A673 (cell line): Measurements from ENCODE around the gene ADAMTS6. TPM values are rescaled to one million over a fixed set of nuclear protein-coding genes. Genes with fewer than 3 reads are reported as not detected.

Experiments
- BruUV-seq: library from RNA; stranded (reverse); fragments of 400-500 nt; replicated peaks from 2 replicates; lab custom pipeline; 2021; lab: Mats Ljungman, UMichigan
- CTCF ChIA-PET: fragments of 300-600 bp; sonication (Branson Sonifier 250); formaldehyde crosslinking; loops from one replicate; lab custom pipeline; 2022; ENCODE audit warnings: antibody characterized with exemption; lab: Charles Lee
- POLR2A ChIA-PET: fragments of 300-600 bp; sonication (Branson Sonifier 250); formaldehyde crosslinking; loops from one replicate; lab custom pipeline; 2022; ENCODE audit warnings: antibody characterized with exemption; ENCODE audit not compliant: low non-redundant PET; lab: Charles Lee
- DNase-seq: peaks from one replicate; pipeline ENCODE4 v3.0.0-alpha.2; 2015; ENCODE audit warnings: low spot score
- H3K27ac ChIP-seq: fragments of 200-600 bp; sonication (generic); 2 replicates; pipeline ENCODE4 v1.5.1; 2016; ENCODE audit warnings: mixed run types, low read depth, mild to moderate bottlenecking, mixed read lengths, antibody characterized with exemption, low read length; ENCODE audit not compliant: poor library complexity, severe bottlenecking
- H3K27me3 ChIP-seq: fragments of 200-600 bp; sonication (generic); replicated peaks from 2 replicates; pipeline ENCODE4 v1.6.1; 2017; ENCODE audit warnings: mixed run types, low read depth, mild to moderate bottlenecking, mixed read lengths, antibody characterized with exemption, low read length; ENCODE audit not compliant: insufficient read depth, poor library complexity
- H3K36me3 ChIP-seq: fragments of 200-600 bp; sonication (generic); 2 replicates; pipeline ENCODE4 v1.6.1; 2016; ENCODE audit warnings: mixed run types, mild to moderate bottlenecking, mixed read lengths, antibody characterized with exemption, low read length; ENCODE audit not compliant: insufficient read depth, poor library complexity, severe bottlenecking
- H3K4me1 ChIP-seq: fragments of 200-600 bp; sonication (generic); 2 replicates; pipeline ENCODE4 v1.6.1; 2017; ENCODE audit warnings: mixed run types, mild to moderate bottlenecking, mixed read lengths, antibody characterized with exemption, low read length; ENCODE audit not compliant: insufficient read depth, poor library complexity, severe bottlenecking
- H3K4me3 ChIP-seq: fragments of 200-600 bp; sonication (generic); 2 replicates; pipeline ENCODE4 v1.5.1; 2016; ENCODE audit warnings: low read depth, mixed run types, mild to moderate bottlenecking, mixed read lengths, low read length; ENCODE audit not compliant: poor library complexity, severe bottlenecking
- H3K9me3 ChIP-seq: fragments of 200-600 bp; sonication (generic); 2 replicates; pipeline ENCODE4 v1.6.1; 2016; ENCODE audit warnings: mixed run types, low read depth, mild to moderate bottlenecking, mixed read lengths, antibody characterized with exemption, low read length; ENCODE audit not compliant: poor library complexity, severe bottlenecking
- CTCF ChIP-seq: fragments of 300-800, 200-600 bp; sonication (generic); conservative IDR thresholded peaks from 2 replicates; pipeline ENCODE4 v1.5.1; 2017; ENCODE audit warnings: low read depth, mild to moderate bottlenecking, antibody characterized with exemption, low read length, moderate library complexity, mixed read lengths
- EZH2 ChIP-seq: fragments of 200-600 bp; sonication (generic); IDR thresholded peaks from 2 replicates; pipeline ENCODE4 v1.6.1; 2017; ENCODE audit warnings: borderline replicate concordance, low read depth, mild to moderate bottlenecking, mixed read lengths, antibody characterized with exemption, low read length; ENCODE audit not compliant: poor library complexity, severe bottlenecking
- intact Hi-C: fragments of 100-400 bp; cut with micrococcal nuclease; formaldehyde crosslinking; loops from one replicate; pipeline ENCODE4 v1.10.0; 2022; ENCODE audit not compliant: unreplicated experiment
- total RNA-seq: library from RNA; stranded (reverse); gene quantifications from 2 replicates; pipeline ENCODE4 v1.2.3, GENCODE V29; 2021

ADAMTS6 gene
- total RNA-seq, 1 experiment from 2014 or later, result 2.6 TPM

- H3K9me3 ChIP-seq, result no peaks in the 10 kb centered on the region
- H3K4me3 ChIP-seq, result no peak overlapping the region
- DNase-seq, result no peak
- no peak overlapping the region for H3K27ac ChIP-seq
- TF ChIP-seq CTCF (no peak), EZH2 (no peak)
- H3K4me1 ChIP-seq, result no peaks in the 10 kb centered on the region
- ChIA-PET POLR2A (no interaction called here), CTCF (interaction anchor here (0.6 kb wide), 1 partner anchor 119 kb away, joined by 3 read pairs; no protein-coding TSS in a partner anchor)
- intact Hi-C loops, result no loop called here
- H3K27me3 ChIP-seq, result no peaks in the 10 kb centered on the region
- H3K36me3 ChIP-seq, result no peaks in the 10 kb centered on the region
- BruUV-seq, result no TSS peak
These were observed 283.1 kb downstream of the ADAMTS6 start for GRCh38 chr5:65198456-65199120.

GRCh38 chr5:65197531-65198455, 283.9 kb downstream of the ADAMTS6 start:
- no peak overlapping the region for H3K4me3 ChIP-seq
- no peaks in the 10 kb centered on the region for H3K27me3 ChIP-seq
- POLR2A ChIA-PET, result no interaction called here
- DNase-seq, result no peak
- no TSS peak for BruUV-seq
- intact Hi-C loops, result no loop called here
- TF ChIP-seq CTCF, result no peak
- no peak for TF ChIP-seq EZH2
- no peaks in the 10 kb centered on the region for H3K36me3 ChIP-seq
- no peaks in the 10 kb centered on the region for H3K9me3 ChIP-seq
- CTCF ChIA-PET, result interaction anchor here (0.6 kb wide), 1 partner anchor 119 kb away, joined by 3 read pairs; no protein-coding TSS in a partner anchor
- no peak overlapping the region for H3K27ac ChIP-seq
- no peaks in the 10 kb centered on the region for H3K4me1 ChIP-seq

- Histone ChIP-seq H3K4me3 (no peak overlapping the region), H3K4me1 (no peaks in the 10 kb centered on the region), H3K9me3 (no peaks in the 10 kb centered on the region), H3K27me3 (no peaks in the 10 kb centered on the region), H3K36me3 (no peaks in the 10 kb centered on the region), H3K27ac (no peak overlapping the region)
- intact Hi-C loops, result no loop called here
- TF ChIP-seq EZH2 (no peak), CTCF (no peak)
- BruUV-seq, result no TSS peak
- POLR2A ChIA-PET, result no interaction called here
- CTCF ChIA-PET, result no interaction called here
- no peak for DNase-seq
These were observed 286.8 kb downstream of the ADAMTS6 start for GRCh38 chr5:65194871-65195270.
